GM18868 (cell line): ENCODE results near the gene SUFU.
"Not testable (repeated sequence)": the region's sequence is repeated elsewhere in the genome, so short reads cannot be mapped to it uniquely, and the experiment has no call there.

Experiments
- ATAC-seq: cut with Tn5 transposase; IDR thresholded peaks from one replicate; pipeline ENCODE4 v1.9.1; 2021; ENCODE audit warnings: mild to moderate bottlenecking, moderate library complexity; ENCODE audit not compliant: unreplicated experiment

Gene SUFU

DNA sequence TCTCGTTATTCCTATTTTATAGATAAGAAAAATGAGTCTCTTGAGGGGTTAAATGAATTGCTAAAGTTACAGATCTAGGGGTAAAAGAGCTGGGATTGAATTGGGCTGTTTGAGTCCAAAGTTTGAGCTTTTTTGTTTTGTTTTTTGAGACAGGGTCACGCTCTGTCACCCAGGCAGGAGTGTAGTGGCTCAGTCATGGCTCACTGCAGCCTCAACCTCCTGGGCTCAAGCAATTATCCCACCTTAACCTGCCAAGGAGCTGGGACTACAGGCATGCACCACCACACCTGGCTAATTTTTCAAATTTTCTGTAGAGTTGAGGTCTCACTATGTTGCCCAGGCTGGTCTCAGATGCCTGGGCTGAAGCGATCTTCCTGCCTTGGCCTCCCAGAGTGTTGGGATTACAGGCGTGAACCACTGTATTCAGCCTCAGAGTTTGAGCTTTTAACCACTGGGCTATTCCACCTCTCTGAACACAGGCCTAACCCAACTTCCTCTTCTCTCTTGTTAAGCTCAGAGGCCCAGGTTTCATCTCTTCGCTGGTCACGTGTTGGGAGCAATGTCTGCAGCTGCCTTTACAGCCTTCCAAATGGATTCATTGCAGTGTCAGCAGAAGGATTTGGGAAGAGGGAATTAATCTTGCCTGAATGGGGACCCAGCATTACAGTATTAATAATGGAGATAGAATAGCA lies 8.0 kb downstream of the SUFU start:
- ATAC-seq: peak; percentile 80

DNA sequence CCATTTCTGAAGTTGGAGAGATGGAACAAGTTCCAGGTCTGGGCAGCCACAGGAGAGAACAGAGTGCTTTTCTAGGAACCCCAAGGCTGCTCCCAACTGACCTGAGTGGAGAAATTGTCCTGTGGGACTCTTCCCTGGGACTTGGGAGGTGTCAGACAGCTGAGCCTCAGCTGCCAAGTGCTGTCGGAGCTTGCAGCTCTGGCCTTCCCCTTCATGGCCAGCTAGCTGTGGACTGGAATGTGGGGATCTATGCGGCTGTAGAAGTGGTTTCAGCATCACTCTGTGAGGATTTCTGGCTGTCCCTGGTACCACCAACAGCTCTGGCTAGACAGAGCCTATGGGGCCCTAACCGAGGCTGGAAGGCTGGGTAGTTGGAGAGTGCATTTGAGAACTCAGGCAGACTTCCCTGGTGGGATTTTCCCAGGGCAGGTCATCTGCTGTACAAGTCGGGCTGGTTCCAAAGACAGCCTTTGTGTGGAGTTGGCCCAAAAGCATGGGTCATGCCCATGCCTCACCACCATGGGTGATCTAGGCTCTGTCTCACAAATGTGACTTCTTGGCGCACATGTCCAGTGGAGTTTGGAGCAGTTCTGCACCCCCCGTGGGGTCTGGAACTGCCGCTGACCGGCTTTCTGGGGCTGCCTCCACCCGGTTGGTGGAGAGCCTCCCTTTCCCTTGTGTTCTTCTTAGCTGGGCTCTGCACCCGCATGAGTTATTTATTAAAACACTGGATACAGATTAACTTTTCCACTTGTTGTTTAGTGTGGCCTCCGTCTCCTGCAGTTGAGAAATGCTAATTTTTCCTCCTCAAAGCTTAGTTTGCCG lies 10.9 kb downstream of the SUFU start:
- ATAC-seq: no peak

DNA sequence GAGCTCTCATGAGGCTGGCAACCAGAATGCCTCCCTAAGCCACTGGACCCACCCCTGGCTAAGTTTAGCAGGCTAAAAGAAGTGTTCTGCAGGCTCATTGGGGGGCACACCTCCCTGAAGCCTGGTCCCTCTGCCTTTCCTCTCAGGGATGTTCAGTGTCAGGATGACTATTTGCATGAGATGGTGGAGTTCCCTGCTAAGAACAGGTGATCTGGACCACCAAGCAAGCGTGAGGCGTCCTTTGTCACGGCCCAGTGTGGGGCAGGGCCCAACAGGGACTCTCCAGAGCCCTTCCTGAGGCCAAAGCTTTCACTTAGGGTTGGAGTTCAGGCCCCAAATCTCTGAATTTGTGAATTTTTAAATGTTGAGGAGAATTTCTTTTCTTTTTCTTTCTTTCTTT lies 12.0 kb downstream of the SUFU start:
- no peak for ATAC-seq

DNA sequence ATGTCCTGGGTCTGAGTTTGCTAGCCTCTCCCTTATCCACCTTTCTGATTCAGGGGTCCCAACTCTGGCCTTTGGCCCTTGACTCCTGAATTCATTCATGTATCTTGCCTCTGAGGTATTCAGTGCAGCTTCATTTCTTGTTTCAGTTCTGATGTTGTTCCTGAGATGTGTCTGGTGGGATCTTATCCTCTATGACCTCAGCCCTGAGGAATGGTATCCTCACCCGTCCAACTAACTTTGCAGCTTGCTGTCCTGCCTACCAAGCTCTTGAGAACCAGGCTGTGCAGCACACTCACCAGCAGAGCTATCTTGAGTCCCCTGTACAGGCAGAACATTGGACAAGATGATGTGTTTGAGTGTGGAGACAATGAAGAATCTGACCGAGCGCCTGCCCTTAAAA lies 13.8 kb downstream of the SUFU start:
- no peak for ATAC-seq

DNA sequence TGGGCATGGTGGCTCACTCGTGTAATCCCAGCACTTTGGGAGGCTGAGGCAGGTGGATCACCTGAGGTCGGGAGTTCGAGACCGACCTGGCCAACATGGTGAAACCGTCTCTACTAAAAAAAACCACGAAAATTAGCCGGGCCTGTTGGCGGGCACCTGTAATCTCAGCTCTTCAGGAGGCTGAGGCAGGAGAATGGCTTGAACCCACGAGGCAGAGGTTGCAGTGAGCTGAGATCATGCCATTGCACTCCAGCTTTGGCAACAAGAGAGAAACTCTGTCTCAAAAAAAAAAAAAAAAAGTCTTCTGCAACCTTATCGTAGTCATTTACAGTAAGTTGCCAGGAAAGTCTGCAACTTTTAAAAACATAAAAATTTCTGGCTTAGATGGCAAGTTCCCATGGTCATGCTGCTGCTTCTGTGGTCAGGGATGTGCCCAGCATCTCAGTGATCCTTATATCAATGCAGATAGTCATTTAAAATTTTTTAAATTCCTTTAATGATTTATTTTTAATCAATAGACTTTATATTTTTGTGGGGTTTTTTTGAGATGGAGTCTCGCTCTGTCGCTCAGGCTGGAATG lies 15.6 kb downstream of the SUFU start:
- ATAC-seq: no peak

DNA sequence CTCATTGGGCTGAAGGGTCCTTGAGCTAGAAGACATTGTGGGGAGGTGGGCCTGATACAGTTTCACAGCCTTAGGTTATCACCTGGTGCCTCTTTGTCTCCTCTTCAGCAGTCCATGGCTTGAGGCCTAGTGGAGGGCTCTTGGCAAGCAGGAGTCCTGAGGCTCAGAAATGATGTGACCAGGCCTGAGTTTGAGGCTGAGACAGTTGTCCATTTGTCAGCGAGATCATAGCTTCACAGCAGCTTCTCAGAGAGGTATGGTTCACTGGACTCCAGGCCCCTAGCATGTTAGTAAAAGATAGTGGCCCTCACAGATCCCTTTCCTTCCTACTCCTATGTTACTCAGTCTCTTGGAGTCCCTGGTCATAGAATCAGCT lies 19.1 kb downstream of the SUFU start:
- ATAC-seq: no peak

DNA sequence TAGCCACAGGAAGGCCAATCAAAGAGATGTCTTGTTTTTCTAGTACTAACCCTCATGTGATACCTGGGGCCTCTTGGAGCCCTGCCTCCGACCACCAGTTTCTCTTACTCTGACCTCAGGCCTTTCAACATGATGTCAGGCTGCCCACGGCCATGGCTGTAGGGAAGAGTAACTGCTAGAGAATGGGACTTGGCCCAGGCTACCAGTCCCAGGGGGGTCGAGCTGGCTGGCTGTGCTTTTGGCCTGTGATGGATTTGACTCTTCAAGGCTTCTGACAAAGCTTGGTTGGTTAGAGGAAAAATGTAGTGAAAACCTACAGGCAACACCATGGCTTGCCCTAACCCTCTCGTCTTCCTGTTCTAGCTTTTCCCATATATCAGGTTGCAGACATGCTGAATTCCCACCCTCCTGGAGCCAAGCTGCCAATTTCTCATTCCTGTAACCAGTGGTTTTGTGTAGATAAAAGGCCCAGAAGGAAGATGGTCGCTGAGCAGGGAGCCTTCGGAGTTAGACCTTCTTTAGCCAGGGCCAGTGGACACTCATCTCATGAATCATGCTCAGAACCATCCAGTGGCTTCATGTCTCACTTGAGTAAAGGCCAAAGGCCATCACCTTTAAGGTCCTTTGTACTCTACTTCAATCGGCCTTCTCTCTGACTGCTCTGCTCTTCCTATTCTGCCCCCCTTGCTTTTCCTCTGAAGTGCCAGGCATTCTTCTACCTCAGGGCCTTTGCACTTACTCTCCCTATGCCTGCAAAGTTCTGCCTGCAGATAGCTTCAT lies 19.7 kb downstream of the SUFU start:
- ATAC-seq: no peak

DNA sequence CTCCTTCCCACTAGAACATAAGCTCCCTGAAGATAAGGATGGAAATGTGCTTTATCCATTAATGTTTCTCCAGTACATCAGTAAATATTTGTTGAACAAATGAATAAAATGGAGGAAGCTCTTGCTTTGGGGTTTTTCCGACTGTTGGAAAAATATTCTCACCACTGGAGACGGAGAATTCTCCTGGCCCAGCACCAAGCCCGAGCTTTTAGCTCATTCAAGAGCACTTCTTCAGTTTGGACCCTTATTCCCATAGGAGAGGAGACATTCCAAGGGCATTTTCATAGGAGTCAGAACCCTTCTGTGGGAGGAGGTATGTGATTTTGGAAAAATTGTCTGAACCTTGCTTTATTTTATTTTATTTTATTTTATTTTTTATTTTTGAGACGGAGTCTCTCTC lies 21.0 kb downstream of the SUFU start:
- no peak for ATAC-seq

DNA sequence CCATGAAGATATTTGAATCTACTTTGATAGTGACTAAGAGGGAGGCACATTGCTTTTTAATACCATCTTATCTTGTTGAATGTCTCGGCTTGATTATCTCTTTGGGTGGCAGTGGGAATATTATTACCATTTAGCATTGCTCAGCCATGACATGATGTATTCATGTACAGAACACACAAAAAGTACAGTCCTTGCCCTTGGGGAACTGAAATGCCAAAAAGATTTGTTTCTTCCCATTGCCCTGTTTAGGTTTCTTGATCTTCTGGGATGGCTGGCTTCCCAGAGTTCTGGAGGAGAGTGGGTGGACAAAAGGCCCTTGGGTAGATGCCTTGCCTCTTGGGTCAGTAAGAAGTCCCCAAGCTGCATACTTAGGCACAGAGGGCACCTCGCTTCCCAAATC lies 23.8 kb downstream of the SUFU start:
- no peak for ATAC-seq

DNA sequence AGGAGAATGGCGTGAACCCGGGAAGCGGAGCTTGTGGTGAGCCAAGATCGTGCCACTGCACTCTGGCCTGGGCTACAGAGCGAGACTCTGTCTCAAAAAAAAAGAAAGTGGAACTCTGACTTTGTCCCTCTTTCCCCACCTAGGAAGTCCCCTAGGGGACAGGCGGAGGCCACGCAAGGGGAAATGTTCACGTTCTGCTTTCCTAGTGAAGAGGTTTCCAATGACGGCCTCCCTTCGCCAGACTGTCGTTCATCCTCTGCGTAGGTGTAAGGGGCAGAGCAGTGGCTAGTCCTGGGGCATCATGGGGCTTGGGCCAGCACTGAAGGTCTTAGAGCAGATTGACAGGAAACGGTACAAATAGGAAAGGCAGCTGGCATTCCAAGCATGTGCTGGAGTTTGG lies 30.6 kb downstream of the SUFU start:
- ATAC-seq: no peak

DNA sequence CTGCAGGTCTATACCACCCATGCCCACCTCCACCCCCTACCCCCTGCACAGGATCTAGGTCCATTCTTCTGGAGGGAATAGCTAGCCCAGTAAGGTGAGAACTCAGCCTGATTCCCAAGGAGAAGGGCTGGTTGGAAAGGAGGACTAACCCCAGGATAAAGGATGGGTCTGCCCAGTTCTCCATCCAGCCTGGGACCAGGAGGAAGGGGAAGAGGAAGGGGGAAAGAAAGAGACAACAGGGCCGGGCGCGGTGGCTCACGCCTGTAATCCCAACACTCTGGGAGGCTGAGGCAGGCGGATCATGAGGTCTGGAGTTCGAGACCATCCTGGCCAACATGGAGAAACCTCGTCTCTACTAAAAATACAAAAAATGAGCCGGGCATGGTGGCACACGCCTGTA lies 31.2 kb downstream of the SUFU start:
- not testable (repeated sequence) for ATAC-seq

DNA sequence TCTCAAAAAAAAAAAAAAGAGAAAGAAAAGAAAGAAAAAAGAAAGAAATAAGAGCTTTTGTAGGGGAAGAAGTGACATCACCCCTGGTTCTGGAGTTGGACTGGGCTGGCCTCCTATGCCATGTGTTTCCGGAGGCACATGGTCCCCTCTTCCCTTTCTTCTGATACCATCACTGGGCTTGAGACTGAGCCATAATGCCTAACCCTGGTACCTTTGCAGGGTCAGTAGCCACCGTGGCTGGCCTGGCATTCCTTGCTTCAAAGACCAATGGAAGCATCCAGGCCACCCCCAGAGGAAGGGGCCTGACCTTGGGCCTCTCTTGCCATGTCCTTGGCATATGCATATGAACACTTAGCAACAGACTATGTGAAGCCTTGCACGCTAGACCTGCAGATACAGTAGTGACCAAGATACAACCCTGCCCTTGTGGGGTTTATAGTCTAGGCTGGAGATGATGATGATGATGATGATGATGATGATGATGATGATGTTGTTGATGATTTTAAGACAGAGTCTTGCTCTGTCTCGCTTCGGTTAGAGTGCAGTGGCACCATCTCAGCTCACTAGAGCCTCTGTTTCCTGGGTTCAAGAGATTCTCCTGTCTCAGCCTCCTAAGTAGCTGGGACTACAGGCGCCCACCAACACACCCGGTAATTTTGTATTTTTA lies 31.8 kb downstream of the SUFU start:
- no peak for ATAC-seq

DNA sequence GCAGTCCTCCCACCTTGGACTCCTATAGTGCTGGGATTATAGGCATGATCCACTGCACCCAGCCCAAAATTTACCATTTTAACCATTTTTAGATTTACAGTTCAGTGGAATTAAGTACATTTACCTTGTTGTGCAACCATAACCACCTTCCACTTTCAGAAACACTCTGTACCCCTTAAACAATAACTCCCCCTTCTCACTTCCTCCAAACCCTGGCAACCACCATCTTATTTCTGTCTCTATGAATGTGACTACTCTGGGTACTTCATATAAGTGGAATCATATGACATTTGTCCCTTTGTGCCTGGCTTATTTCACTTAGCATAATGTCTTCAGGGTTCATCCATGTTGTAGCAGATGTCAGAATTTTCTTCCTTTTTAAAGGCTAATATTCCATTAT lies 33.6 kb downstream of the SUFU start:
- no peak for ATAC-seq

DNA sequence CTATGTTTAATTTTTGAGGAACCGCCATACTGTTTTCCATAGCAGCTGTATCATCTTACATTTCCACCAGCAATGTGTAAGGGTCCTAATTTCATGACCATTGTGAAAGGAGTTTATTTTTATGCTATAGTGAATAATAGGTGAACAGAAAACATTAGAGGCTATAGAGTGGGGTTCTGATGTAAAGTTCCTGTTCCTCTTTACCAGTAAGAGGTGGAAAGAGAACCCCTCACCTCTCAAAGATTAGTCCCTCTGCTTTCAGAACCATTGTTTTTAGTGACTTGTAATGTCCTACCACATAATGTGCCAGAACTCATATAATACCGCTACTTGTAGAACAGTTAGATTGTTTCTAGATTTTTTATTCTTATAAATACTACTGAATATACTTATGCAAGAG lies 34.2 kb downstream of the SUFU start:
- ATAC-seq: no peak

DNA sequence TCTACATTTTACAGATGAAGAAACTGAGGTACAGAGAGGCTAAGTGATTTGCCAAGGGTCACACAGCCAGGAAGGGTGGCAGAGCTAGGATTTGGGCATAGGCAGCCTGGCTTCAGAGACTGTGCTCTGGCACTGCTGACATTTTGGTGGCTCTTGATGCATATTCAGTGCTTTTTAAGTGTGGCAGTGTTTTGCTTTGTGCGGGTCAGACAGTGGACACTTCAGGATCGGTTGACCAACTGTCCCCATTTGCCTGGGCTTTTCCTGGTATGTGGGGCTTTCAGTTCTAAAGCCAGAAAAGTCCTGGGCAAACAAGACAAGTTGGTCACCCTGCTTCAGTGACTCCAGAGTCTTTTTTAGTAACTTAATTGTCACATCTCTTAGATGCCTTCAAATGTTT lies 35.0 kb downstream of the SUFU start:
- no peak for ATAC-seq

DNA sequence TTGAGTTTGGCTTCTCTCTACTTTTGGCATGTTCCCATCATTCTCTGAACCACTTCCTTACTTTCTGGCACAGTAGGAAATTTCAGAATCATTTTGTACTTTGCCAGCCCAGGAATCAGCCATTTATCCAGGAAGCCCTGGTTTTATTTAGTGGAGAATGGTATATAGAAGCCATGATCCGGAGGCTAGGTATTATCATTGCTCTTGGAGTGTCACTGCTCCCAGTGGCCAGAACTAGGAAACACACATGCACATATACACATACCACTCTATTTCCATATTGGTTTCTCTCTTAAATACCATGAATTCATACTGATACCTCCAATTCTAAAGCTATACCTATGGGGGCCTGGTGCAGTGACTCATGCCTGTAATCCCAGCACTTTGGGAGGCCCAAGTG lies 36.3 kb downstream of the SUFU start:
- ATAC-seq: peak; percentile 48

DNA sequence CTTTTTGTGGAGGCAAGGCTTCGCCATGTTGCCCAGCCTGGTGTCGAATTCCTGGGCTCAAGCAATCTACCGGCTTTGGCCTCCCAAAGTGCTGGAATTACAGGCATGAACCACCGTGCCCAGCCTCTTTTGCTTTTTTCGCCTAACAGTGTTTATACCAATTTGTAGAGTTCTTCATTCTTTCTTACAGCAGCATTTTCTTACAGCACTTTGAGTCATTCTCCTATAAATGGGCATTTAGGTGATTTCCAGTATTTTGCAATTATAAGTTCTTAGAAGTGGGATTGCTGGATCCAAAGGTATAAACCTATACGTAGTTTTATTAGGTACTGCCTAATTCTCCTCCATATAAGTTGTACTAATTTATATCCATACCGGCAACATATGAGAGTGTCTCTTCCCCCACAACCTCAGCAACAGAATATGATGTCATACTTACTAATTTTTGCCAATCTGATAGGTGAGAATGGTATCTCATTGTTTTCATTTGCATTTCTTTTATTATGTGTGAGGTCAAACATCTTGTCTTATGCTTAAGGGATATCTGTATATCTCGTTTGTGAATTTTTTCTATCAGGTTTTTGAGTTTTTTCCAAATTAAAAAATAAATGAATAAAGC lies 39.1 kb downstream of the SUFU start:
- ATAC-seq: no peak

DNA sequence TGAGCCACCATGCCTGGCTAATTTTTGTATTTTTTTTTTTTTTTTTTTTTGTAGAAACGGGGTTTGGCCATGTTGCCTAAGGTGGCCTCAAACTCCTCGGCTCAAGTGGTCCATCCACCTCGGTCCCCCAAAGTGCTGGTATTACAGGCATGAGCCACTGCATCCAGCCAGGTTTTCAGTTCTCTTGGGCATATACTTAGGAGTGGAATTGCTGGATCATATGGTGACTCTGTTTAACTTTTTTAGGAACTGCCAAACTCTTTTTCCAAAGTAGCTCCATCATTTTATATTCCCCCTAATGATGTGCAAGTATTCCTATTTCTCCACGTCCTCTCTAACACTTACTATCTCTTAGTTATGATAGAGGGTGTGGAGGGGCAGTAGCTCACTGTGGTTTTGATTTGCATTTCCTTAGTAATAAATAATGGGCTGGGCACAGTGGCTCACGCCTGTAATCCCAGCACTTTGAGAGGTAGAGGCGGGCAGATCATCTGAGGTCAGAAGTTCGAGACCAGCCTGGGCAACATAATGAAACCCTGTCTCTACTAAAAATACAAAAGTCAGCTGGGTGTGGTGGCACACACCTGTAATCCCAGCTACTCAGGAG lies 41.6 kb downstream of the SUFU start:
- no peak for ATAC-seq

DNA sequence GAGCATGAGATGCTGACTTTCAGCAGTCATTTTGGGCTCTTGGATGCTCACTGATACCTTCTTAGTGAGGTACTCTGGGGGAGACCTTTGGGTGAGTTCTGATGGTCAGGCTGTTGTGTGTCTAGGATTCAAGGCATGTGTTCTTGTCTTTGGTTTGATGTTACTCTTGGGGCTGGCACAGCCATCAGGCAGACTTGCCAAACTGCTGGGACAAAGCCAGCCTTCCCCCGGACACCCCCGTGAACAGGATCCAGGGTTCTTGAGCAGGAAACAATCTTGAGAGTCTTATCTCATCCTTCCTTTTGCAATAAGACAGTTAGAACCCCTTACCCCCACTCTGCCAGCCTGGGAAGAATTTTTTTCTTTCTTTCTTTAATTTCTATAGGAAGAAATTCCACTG lies 42.2 kb downstream of the SUFU start:
- ATAC-seq: no peak
